Measurements from ENCODE around the gene TGM5.
"Not testable (repeated sequence)": the region's sequence is repeated elsewhere in the genome, so short reads cannot be mapped to it uniquely, and the experiment has no call there.

The TGM5 gene

GRCh38 chr15:43281926-43282602 is 15.3 kb upstream of the TGM5 start:
- no peak overlapping the region for H3K4me3 Mint-ChIP-seq
- H3K27ac Mint-ChIP-seq = no peak overlapping the region
- peaks cover 9% of the 10 kb centered on the region for H3K27me3 Mint-ChIP-seq
- H3K36me3 Mint-ChIP-seq = no peaks in the 10 kb centered on the region
- H3K9me3 Mint-ChIP-seq = no peaks in the 10 kb centered on the region
- CTCF ChIA-PET = interaction anchor here (0.7 to 7.0 kb wide), 2 partner anchors 54 to 78 kb away, joined by 3 to 199 read pairs; no protein-coding TSS in a partner anchor
- H3K4me1 Mint-ChIP-seq = peaks cover 4% of the 10 kb centered on the region
- DNase-seq = no peak

GRCh38 chr15:43280996-43281395 is 14.3 kb upstream of the TGM5 start:
- Mint-ChIP-seq H3K4me1 (peaks cover 4% of the 10 kb centered on the region), H3K27me3 (peaks cover 9% of the 10 kb centered on the region), H3K36me3 (no peaks in the 10 kb centered on the region), H3K9me3 (no peaks in the 10 kb centered on the region), H3K4me3 (no peak overlapping the region), H3K27ac (no peak overlapping the region)
- no peak for DNase-seq
- CTCF ChIA-PET = interaction anchor here (7.0 kb wide), 1 partner anchor 53 kb away, joined by 199 read pairs; no protein-coding TSS in a partner anchor

GRCh38 chr15:43279496-43279895 is 12.8 kb upstream of the TGM5 start:
- peaks cover 9% of the 10 kb centered on the region for H3K27me3 Mint-ChIP-seq
- peaks cover 4% of the 10 kb centered on the region for H3K4me1 Mint-ChIP-seq
- no peak overlapping the region for H3K4me3 Mint-ChIP-seq
- CTCF ChIA-PET = interaction anchor here (1.2 to 6.4 kb wide), 3 partner anchors 54 to 75 kb away, joined by 4 to 27 read pairs (median 4); no protein-coding TSS in a partner anchor
- H3K36me3 Mint-ChIP-seq = no peaks in the 10 kb centered on the region
- no peaks in the 10 kb centered on the region for H3K9me3 Mint-ChIP-seq
- no peak for DNase-seq
- no peak overlapping the region for H3K27ac Mint-ChIP-seq

- no peak for DNase-seq
- H3K27me3 Mint-ChIP-seq = peaks cover 14% of the 10 kb centered on the region
- CTCF ChIA-PET = interaction anchor here (1.2 to 6.4 kb wide), 3 partner anchors 53 to 75 kb away, joined by 4 to 27 read pairs (median 4); no protein-coding TSS in a partner anchor
- H3K4me1 Mint-ChIP-seq = no peaks in the 10 kb centered on the region
- H3K36me3 Mint-ChIP-seq = no peaks in the 10 kb centered on the region
- H3K9me3 Mint-ChIP-seq = no peaks in the 10 kb centered on the region
- no peak overlapping the region for H3K27ac Mint-ChIP-seq
- H3K4me3 Mint-ChIP-seq = no peak overlapping the region
Measured at GRCh38 chr15:43278869-43279268, 12.1 kb upstream of the TGM5 start.

GRCh38 chr15:43277901-43278300 is 11.2 kb upstream of the TGM5 start:
- no peak overlapping the region for H3K4me3 Mint-ChIP-seq
- CTCF ChIA-PET = interaction anchor here (1.1 to 6.4 kb wide), 2 partner anchors 9 to 52 kb away, joined by 4 to 27 read pairs; no protein-coding TSS in a partner anchor
- H3K36me3 Mint-ChIP-seq = no peaks in the 10 kb centered on the region
- no peak overlapping the region for H3K27ac Mint-ChIP-seq
- H3K27me3 Mint-ChIP-seq = peaks cover 14% of the 10 kb centered on the region
- DNase-seq = no peak
- no peaks in the 10 kb centered on the region for H3K4me1 Mint-ChIP-seq
- H3K9me3 Mint-ChIP-seq = no peaks in the 10 kb centered on the region

GRCh38 chr15:43277231-43277823 is 10.6 kb upstream of the TGM5 start:
- Mint-ChIP-seq H3K27ac (no peak overlapping the region), H3K4me1 (no peaks in the 10 kb centered on the region), H3K36me3 (no peaks in the 10 kb centered on the region), H3K4me3 (no peak overlapping the region), H3K9me3 (no peaks in the 10 kb centered on the region), H3K27me3 (peaks cover 14% of the 10 kb centered on the region)
- CTCF ChIA-PET = interaction anchor here (1.0 to 6.4 kb wide), 5 partner anchors 8 to 74 kb away, joined by 3 to 27 read pairs (median 4); partner anchors contain the start of gene TGM5
- DNase-seq = no peak

- Mint-ChIP-seq H3K27me3 (peaks cover 20% of the 10 kb centered on the region), H3K27ac (no peak overlapping the region), H3K4me3 (no peak overlapping the region), H3K36me3 (no peaks in the 10 kb centered on the region), H3K4me1 (no peaks in the 10 kb centered on the region), H3K9me3 (peaks cover 3% of the 10 kb centered on the region)
- CTCF ChIA-PET = interaction anchor here (0.8 to 6.4 kb wide), 5 partner anchors 9 to 73 kb away, joined by 3 to 27 read pairs (median 5); partner anchors contain the start of gene TGM5
- DNase-seq = no peak
Measured at GRCh38 chr15:43276563-43277200, 10.0 kb upstream of the TGM5 start.

GRCh38 chr15:43275740-43276562 is 9.2 kb upstream of the TGM5 start:
- peaks cover 21% of the 10 kb centered on the region for H3K27me3 Mint-ChIP-seq
- no peak overlapping the region for H3K4me3 Mint-ChIP-seq
- H3K27ac Mint-ChIP-seq = no peak overlapping the region
- CTCF ChIA-PET = interaction anchor here (0.8 to 6.4 kb wide), 4 partner anchors 9 to 72 kb away, joined by 4 to 27 read pairs (median 6); partner anchors contain the start of gene TGM5
- H3K9me3 Mint-ChIP-seq = peaks cover 3% of the 10 kb centered on the region
- DNase-seq = no peak
- H3K4me1 Mint-ChIP-seq = peaks cover 6% of the 10 kb centered on the region
- no peaks in the 10 kb centered on the region for H3K36me3 Mint-ChIP-seq

- H3K4me3 Mint-ChIP-seq = no peak overlapping the region
- no peaks in the 10 kb centered on the region for H3K36me3 Mint-ChIP-seq
- peaks cover 3% of the 10 kb centered on the region for H3K9me3 Mint-ChIP-seq
- H3K27ac Mint-ChIP-seq = no peak overlapping the region
- CTCF ChIA-PET = interaction anchor here (2.0 to 6.4 kb wide), 2 partner anchors 11 to 48 kb away, joined by 9 to 27 read pairs; no protein-coding TSS in a partner anchor
- no peak for DNase-seq
- H3K4me1 Mint-ChIP-seq = peaks cover 16% of the 10 kb centered on the region
- peaks cover 29% of the 10 kb centered on the region for H3K27me3 Mint-ChIP-seq
Measured at GRCh38 chr15:43274136-43274535, 7.4 kb upstream of the TGM5 start.

GRCh38 chr15:43273243-43273642 is 6.5 kb upstream of the TGM5 start:
- no peak for DNase-seq
- peaks cover 3% of the 10 kb centered on the region for H3K9me3 Mint-ChIP-seq
- no peak overlapping the region for H3K4me3 Mint-ChIP-seq
- no peak overlapping the region for H3K27ac Mint-ChIP-seq
- H3K36me3 Mint-ChIP-seq = no peaks in the 10 kb centered on the region
- H3K4me1 Mint-ChIP-seq = peaks cover 16% of the 10 kb centered on the region
- CTCF ChIA-PET = interaction anchor here (1.2 to 2.0 kb wide), 2 partner anchors 12 to 48 kb away, joined by 3 to 9 read pairs; no protein-coding TSS in a partner anchor
- H3K27me3 Mint-ChIP-seq = peaks cover 34% of the 10 kb centered on the region

- not testable (repeated sequence) for H3K27ac Mint-ChIP-seq, H3K9me3 Mint-ChIP-seq, DNase-seq, H3K4me3 Mint-ChIP-seq, H3K36me3 Mint-ChIP-seq
- Mint-ChIP-seq H3K27me3 (peaks cover 43% of the 10 kb centered on the region), H3K4me1 (peaks cover 16% of the 10 kb centered on the region)
- CTCF ChIA-PET = interaction anchor here (1.2 to 6.7 kb wide), 2 partner anchors 46 kb away, joined by 3 to 111 read pairs; no protein-coding TSS in a partner anchor
Measured at GRCh38 chr15:43271908-43272307, 5.2 kb upstream of the TGM5 start.

- peak; percentile 34 for DNase-seq
- Mint-ChIP-seq H3K36me3 (no peaks in the 10 kb centered on the region), H3K9me3 (peaks cover 3% of the 10 kb centered on the region), H3K27me3 (peaks cover 50% of the 10 kb centered on the region), H3K4me1 (peaks cover 16% of the 10 kb centered on the region), H3K4me3 (no peak overlapping the region), H3K27ac (no peak overlapping the region)
- CTCF ChIA-PET = interaction anchor here (0.6 to 6.7 kb wide), 5 partner anchors 11 to 203 kb away, joined by 3 to 111 read pairs (median 3); no protein-coding TSS in a partner anchor
Measured at GRCh38 chr15:43270676-43271306, 4.1 kb upstream of the TGM5 start.

- CTCF ChIA-PET = interaction anchor here (0.8 to 6.7 kb wide), 6 partner anchors 16 to 202 kb away, joined by 3 to 111 read pairs (median 6); no protein-coding TSS in a partner anchor
- Mint-ChIP-seq H3K27ac (no peak overlapping the region), H3K27me3 (peaks cover 53% of the 10 kb centered on the region), H3K9me3 (peaks cover 3% of the 10 kb centered on the region), H3K4me1 (peaks cover 16% of the 10 kb centered on the region), H3K36me3 (no peaks in the 10 kb centered on the region), H3K4me3 (no peak overlapping the region)
- no peak for DNase-seq
Measured at GRCh38 chr15:43270113-43270665, 3.5 kb upstream of the TGM5 start.

All from activated naive CD4-positive, alpha-beta T cell treated with anti-CD3 and anti-CD28 coated beads, Interleukin-2, amount 10 ng/mL, durations not matched to agents 7 days and 5 days (primary cell).